GM04503 (cell line): ENCODE data around the gene NBEA.
"Not testable (repeated sequence)": the region's sequence is repeated elsewhere in the genome, so short reads cannot be mapped to it uniquely, and the experiment has no call there.

ENCODE experiments used
- DNase-seq: peaks from one replicate; pipeline ENCODE4 v3.0.0-alpha.2; 2012; ENCODE audit warnings: low read depth

Gene NBEA

DNA sequence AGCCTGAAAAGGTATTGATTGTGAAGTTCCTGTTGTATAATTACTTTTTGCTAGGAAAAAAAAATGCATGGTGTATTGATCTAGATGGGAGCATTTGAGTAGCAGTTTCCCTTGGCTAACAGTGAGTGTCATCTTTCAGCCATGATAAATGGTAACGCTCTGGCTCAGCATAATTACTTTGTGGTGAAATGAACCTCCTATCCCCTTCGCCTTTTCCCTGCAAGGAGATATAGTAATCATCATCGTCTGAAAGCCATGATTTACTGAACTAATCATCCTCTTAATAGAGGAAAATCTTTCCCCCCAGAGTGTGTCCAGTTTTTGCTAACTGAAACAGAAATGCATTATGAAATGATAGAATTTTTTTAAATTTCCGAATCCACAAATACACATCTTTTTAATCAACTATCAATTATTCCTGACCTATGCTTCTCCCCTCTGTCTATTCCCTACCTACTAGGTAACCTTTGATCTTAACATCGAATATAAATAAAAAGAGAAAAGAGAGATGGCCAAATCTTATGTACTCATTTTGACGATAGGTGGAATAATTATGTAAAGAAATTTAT lies 445.7 kb downstream of the NBEA start:
- DNase-seq: no peak

DNA sequence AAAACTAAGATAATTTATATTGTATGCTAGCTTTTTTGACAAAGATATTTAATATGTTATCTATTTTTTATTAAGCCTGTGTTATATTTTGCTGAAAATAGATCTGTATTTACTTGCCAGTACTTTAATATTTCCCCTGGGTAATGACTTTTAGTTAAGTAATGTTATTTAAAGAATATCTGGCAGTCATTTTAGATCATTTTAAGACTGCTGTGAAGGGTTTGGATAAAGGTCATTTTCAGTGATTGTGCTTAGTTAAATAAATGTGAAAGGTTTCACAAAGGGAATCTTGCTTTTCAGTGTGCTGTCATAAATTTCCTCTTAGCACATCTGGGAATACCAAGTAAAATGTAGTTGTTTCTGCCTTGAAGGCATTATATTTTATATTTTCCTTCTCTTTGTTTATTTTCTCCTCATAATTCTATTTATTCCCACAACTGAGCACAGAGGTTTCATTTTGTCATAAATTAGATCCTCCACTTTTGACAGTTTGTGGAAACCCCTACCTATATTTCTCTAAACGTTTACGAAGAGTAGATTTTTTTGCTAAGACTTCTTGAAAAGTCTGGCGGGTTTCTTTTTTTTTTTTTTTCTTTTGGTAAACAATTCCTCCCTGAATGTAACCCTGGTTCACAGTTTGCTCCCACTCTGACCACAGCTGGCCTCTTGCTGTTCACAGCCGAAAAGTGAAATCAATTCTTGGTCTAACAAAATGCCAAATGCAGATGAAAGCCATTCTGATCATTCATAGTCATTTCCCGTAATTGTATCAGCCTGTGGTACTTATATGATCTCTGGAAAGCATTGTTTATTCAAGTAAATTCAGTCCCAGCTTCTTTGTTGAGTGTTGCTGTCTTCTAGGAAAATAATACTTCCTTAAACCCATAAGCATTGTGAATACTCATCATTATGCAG lies 446.6 kb downstream of the NBEA start:
- peak; percentile 11 for DNase-seq

DNA sequence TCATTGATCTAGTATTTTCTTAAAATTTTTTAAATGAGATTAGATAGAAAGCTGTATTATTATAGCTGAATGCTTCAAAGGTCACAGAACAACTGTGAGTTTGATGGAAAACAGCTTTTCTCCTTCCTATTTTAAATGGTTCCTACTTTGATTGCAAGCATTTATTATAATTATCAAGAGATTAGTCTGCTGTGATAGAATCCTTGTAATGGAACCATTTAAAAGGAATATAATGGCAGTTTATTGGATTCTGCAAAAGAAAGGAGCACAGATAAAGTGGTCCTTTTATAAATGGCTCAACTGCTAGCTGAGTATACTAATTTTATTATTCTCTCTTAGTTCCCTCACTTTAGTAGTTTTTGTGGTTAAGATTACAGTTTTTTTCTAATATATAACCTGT lies 447.5 kb downstream of the NBEA start:
- DNase-seq: no peak

DNA sequence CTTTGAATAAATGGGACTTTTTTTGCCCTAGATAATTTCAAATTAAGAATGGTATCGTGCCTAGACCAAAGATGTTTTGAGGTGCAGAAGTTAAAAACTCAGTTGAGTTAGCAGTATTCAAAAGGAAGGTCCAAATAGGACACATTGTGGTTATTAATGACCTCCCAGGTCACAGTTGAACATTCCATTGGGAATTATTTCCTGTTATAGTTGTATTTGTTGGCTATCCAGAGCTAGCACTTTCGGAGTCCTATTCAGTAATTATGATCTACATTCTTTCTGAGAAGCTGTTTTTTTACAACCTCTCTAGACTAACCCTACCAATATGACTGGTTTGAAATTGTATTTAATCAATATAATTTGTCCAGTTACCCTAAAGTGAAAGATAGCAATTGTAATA lies 450.7 kb downstream of the NBEA start:
- DNase-seq: no peak

DNA sequence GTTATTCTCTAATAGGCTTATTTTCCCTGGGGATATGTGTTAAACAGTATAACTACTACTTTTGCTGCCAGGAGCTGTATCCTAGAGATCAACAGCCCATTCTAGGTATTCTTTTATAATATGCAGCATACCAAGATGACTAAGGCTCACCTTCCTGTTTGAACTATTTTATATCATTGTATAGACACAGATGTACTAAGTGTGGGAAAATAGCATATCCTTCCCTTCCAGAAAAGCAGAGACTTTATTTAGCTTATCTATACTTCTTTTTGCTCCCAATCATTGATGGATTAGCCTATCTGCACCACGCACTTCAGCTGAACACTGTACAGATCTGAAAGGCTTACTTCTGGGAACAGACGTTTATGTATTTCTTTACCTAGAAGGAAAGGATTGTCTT lies 451.8 kb downstream of the NBEA start:
- no peak for DNase-seq

DNA sequence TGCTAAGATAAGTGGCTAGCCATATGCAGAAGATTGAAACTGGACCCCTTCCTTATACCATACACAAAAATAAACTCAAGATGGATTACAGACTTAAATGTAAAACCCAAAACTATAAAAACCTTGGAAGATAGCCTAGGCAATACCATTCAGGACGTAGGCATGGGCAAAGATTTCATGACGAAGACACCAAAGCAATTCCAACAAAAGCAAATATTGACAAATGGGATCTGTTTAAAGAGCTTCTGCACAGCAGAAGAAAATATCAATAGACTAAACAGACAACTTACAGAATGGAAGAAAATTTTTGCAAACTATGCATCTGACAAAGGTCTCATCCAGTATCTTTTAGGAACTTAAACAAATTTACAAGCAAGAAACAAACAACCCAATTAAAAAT lies 466.2 kb downstream of the NBEA start:
- not testable (repeated sequence) for DNase-seq

DNA sequence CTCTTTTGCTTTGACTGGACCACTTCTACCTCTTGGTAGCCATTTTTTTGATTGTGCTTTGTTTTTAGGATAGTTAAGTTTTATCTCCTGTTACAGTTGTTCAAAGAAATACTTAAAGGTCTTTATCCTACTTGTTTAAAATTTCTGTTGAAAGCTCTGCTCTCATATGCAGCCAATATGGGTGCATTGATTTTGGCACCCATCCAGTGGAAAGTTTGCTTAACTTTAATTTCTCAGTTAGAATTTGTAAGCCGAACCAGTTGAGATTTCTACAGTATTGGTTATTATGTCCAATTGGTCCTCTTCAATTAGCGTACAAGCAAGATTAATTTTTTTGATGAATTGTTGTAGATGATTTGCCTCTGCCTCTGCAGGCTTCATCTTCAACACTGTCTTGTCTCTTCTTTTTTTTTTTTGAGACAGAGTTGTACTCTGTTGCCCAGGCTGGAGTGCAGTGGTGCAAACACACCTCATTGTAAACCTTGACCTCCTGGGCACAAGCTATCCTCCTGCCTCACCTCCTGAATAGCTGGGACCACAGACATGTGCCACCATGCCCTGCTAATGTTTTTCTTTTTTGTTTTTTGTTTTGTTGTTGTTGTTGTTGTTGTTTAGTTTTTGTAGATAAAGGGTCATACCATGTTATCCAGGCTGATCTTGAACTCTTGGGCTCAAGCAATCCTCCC lies 469.1 kb downstream of the NBEA start:
- no peak for DNase-seq

DNA sequence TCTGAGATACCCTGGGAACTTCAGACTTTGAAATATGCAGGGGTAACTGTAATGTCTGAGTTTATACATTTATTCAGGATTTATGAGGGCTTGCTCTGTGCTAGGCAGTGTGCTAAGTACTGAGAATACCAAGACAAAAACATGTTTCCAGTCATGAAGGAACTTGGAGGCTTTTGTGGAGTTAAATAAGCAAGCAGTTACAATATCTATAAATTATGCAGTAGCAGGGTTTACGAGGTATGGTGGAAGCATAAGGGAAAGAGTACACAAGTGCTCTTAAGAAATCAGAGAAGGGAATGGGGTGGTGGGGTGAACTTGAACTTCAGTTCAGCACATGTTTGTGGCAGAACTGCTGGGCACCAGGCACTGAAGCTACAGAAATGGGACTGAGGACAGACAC lies 506.4 kb downstream of the NBEA start:
- DNase-seq: no peak

DNA sequence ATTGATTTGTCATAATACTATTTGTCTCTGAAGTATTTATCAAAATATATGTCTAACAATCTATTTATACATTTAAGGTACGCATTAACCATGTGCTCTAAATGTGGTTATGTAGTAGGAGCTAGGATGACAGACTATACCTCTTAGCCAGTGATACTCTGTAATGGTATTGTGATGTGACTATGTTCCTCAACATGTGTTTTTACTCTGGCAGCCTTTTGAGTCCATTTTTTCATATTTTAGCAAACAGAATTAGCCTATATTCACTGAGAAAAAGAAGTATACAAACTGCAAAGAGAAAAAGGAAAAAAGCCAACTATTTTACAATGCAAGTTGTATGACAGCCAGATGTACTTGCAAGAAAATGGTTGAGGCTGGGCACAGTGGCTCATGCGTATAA lies 507.8 kb downstream of the NBEA start:
- DNase-seq: no peak

DNA sequence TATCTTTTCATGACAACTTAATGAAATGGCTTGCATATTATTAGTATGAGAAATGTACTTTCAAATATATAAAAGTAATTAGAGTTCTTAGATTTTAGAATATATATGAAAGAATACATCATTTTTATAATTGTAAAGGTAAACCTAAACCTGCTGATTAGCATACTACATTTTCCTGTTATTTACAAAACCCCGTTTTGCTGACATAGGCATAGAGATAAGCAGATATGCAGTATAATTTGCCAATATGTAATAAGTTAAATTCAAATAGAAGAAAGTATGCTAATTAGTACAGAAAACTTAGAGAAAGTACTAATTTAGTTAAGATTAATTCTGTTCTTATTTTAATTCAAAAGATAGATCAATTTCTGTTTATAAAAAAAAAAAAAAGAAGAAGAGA lies 513.0 kb downstream of the NBEA start:
- DNase-seq: no peak

DNA sequence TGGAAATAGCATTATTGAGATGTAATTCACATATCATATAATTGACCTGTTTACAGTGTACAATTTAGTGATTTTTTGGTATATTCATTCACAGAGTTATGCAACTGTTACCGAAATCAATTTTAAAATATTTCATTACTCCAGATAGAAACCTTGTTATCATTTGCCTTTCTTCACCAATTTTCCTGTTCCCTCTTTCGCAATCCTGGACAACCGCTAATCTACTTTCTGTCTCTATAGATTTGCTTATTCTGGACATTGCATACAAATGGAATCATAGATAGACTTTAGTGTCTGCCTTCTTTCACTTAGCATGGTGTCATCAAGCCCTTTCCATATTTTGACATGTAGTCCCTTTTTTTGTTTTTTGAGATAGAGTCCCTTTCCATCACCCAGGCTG lies 515.2 kb downstream of the NBEA start:
- DNase-seq: no peak

DNA sequence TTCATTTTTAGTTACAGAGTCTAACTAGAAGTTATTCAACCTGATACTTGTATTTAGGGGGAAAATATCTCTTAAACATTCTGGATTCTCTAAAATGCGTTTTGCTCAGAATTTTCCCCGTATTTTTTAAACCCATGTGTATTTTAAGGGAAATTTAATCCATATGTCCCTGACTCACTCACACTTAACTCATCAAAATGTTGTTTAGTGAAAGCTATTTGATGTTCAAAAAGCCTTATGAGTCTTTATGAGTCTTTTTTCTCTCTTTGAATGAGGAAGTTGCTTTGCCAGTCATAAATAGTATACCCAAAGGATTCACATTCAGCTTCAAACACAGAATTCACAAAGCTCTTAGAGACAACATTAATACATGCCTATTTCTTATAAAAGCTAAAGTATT lies 518.0 kb downstream of the NBEA start:
- DNase-seq: no peak

DNA sequence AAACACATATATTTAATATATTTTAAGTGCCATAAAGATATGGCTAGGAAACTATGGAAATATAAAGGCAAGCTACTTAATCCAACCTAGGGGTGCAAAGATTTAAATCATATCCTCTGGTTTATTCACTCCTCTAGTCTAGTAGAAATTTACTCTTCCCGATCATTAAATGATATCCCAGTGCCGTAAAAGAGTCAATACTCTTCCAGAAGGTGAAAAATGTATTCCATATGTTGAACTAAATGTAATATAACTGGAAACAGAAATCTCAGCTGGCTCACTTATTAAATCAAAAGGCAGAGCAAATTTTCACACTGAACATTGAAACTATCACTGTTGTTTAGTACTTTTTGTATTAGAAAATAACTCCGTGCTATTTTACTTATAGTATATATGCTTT lies 523.3 kb downstream of the NBEA start:
- no peak for DNase-seq

DNA sequence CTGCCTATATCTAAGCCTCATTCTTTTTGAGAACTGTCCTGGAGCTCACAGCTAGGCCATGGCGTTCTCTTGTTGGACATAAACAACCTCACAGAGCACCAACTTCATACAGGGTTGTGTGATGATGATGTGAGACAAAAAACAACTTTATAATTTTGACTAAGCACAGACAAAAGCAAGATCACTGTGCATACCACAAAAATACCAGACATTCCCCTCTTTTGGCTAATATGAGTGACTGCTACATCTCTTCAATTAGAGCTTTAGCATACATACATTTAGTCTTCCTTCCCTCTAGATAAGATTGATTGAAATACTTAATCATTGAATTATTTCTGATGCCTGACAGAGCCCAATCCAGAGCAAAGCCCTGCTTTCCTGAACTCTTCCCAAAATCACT lies 526.1 kb downstream of the NBEA start:
- no peak for DNase-seq

DNA sequence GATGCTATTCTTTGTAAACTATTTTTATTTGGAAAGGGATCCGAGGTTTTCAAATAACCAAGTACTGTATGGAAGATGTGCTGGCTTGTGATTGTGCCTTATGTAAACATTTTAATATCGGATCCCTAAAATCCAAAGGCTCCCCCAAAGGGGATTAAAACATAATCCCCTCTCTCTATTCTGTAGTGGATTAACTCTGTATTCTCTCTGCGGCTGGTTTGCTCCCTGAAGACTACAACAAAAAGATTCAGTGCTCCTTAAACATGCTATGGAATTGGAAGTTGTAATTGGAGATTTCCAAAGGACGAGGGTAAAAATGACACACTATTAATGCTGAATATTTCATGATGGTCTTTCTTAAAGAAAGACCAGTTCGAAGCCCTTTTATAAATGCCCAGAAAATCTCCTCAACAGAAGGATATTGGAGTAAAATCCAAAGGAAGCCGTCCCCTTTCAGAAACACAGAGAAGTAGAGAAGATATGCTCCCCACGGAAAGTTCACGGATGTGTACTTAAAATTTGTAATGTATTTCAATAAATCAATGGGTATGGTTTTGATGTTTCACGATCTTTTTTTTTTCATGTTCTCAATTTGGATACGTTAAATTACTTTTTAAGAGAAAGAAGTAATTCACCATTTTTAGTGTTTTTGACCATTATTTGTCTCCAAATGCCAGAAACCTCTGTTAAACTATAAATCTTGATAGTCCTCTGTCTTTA lies 527.9 kb downstream of the NBEA start:
- no peak for DNase-seq

DNA sequence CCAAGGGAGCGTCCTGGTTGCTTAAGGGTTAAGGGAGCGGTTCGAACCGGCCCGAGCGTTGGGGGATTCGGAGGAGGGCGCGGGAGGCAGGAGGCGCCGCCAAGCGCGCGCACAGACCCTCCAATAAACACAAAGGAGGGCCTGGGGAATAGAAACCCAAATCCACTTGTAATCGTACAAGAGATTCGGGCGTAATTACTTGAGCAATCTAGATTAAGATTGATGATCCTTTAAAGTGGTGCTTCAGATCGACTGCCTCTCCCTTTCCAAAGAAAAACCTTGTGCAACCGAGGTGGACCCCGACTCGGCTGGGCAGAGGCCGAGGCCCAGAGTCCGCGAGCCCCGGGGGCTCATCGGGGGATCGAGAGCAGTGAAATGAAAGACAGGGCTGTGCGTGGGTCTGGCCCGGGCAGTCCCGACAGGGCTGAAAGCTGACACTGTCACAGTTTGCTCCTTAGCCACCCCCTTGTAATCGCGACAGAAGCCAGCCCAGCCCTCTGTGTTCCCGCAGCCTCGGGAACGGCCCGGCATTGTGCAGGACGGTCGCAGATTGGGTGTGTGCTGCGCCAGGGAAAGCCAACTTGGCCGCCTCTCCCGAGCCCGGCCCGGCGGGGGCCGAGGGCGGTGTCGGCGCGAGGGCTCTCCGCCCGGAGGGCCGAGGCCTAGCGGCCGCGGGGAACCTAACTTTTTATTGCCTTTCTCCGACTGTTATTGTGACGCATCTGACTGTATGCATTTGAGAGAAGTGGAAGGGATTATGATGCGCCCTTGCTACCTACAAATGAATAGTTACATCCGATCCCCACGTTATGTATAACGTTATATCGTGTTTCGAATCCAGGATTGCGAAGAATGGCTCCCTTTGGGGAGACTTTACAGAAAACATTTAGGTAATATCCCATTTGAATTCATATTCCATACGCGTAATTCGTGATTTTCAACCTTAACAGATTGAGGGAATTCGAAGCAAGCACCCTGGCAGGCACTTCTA lies 528.9 kb downstream of the NBEA start:
- no peak for DNase-seq

DNA sequence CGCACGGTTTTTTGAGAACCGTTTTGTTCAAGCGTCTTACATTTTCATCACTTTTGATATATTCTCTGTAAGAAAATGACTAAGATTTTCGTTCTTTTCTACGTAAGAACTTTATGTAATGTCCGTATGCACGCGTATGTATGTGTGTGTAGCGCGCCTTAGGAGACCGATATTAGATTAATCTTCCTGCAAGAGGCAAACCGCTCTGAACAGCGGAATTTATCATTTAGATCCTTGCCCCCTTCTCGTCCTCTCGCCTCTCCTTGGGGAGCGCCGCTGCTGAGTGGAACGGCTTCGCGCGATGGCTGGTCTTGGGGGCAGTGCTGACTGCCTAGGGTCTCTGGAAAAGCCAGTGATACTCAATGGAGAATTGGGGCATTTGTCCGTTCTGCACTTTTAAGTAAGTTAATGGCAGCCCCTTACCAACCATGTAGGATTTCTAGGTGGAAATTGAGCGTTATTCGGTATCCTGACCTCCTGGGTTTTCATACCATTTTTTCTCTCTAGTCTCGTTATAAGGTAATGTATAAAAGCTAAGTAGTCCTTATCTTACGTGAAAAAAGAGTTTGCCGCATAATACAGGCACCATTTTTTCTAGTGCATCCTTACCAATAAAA lies 529.7 kb downstream of the NBEA start:
- DNase-seq: no peak

DNA sequence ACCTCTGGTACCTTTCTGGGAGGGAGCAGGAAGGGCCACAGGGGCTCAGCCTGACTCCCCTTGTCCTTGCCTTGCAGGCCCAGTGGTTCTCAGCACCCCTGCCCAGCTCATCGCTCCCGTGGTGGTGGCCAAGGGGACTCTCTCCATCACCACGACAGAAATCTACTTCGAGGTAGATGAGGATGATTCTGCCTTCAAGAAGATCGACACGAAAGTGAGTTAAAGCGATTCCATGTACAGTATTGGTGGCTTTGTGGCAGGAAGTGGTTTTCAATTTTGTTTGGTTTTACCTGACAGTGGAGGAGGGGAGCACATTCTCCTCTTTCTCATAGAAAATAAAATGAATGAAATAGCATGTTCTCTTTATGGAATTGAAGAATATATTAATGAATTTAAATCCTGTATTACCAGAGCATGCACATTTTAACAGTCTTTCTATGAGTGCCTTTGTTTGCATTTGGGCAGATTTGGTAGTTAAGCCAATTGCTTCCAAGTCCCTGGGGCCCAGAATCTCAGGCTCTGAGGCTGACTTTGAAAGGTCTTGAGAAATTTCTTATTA lies 530.3 kb downstream of the NBEA start:
- DNase-seq: no peak

DNA sequence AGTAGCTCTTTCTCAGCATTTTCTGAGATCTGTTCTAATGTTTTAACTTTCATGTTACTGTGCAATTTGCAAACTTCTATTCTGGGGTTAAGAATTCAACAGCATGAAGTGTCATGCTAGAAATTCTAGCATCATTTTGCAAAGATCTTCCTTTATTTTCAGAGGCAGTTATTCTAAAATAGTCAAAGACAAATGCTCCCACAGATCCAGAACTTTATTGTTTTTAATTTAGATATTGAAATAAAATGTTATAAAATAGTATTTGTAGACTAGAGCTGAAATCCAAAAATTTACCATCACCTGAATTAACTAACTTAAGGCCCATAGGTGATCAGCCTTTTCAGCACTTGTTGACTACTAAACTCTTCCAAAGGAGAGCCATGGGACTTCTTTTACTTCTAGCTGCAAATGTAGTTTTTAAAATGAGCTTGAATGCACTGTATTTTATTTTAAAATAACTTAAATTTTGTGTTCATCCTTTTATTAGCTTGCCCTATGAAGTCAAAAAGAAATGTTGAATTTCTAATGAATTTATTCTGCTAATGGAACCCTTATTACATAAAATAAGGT lies 531.2 kb downstream of the NBEA start:
- DNase-seq: no peak

DNA sequence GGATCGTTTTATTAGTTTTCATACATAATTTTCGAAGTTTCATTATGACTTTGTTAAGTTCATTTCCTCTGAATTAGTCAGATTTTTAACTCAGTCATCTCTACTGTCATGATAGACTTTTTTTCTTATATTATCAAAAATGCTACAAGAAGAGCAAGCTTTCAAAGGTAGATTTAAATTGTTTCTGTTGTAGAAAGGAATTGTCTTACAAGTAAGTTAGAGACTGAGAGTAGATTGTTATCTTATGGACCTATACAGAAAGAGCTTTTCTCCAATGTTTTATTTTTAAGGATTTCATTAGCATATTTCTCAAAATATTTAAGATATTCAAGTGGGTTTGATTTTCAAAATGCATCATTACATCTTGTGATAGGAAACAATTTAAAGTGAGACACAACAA lies 531.7 kb downstream of the NBEA start:
- no peak for DNase-seq
